GM12878 (cell line): ENCODE results near the gene MCOLN1.

Experiments
- BMI1 ChIP-seq: fragments of 450-650 bp; IDR thresholded peaks from 2 replicates; pipeline ENCODE4 v1.6.1; 2016; ENCODE audit warnings: mild to moderate bottlenecking, moderate library complexity, borderline replicate concordance
- CBFB ChIP-seq: IDR thresholded peaks from 2 replicates; pipeline ENCODE4 v1.6.1; 2016; ENCODE audit warnings: antibody characterized with exemption, low read depth
- JUND ChIP-seq: IDR thresholded peaks from 2 replicates; pipeline ENCODE4 v1.6.1; 2012; ENCODE audit warnings: low read depth, mild to moderate bottlenecking, low read length, improper control_type of control experiment, moderate library complexity
- KDM1A ChIP-seq: fragments of 200-600 bp; sonication (generic); IDR thresholded peaks from 2 replicates; pipeline ENCODE4 v1.6.1; 2016; ENCODE audit warnings: borderline replicate concordance
- NFYB ChIP-seq: IDR thresholded peaks from 2 replicates; pipeline ENCODE4 v1.6.1; 2011; ENCODE audit warnings: low read depth, mild to moderate bottlenecking, low read length, improper control_type of control experiment, moderate library complexity; ENCODE audit not compliant: insufficient read depth
- NR2C2 ChIP-seq: IDR thresholded peaks from 2 replicates; pipeline ENCODE4 v1.6.1; 2011; ENCODE audit warnings: borderline replicate concordance, low read depth; ENCODE audit not compliant: control insufficient read depth, insufficient read length
- YBX1 ChIP-seq: fragments of 450-650 bp; IDR thresholded peaks from 2 replicates; pipeline ENCODE4 v1.6.1; 2016; ENCODE audit warnings: antibody characterized with exemption
- ZNF207 ChIP-seq: fragments of 450-650 bp; IDR thresholded peaks from 2 replicates; pipeline ENCODE4 v1.6.1; 2014; ENCODE audit warnings: antibody characterized with exemption, mild to moderate bottlenecking, borderline replicate concordance
- TF ChIP-seq, protein P1 (sequence below): IDR thresholded peaks from 2 replicates; pipeline ENCODE4 v1.6.1; 2012; ENCODE audit warnings: low read length, inconsistent platforms

GRCh38 chr19:7561325-7561724 is 38.9 kb downstream of the MCOLN1 start:
- TF ChIP-seq BMI1 (no peak), KDM1A (no peak), ZNF207 (no peak), NFYB (no peak), YBX1 (no peak), CBFB (no peak), JUND (no peak), NR2C2 (no peak)
- TF ChIP-seq, protein P1, sequence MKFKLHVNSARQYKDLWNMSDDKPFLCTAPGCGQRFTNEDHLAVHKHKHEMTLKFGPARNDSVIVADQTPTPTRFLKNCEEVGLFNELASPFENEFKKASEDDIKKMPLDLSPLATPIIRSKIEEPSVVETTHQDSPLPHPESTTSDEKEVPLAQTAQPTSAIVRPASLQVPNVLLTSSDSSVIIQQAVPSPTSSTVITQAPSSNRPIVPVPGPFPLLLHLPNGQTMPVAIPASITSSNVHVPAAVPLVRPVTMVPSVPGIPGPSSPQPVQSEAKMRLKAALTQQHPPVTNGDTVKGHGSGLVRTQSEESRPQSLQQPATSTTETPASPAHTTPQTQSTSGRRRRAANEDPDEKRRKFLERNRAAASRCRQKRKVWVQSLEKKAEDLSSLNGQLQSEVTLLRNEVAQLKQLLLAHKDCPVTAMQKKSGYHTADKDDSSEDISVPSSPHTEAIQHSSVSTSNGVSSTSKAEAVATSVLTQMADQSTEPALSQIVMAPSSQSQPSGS, result no peak
